Prostate gland (tissue), 2 donors: ENCODE results near the gene TYW3.

Source experiments
- POLR2AphosphoS5 ChIP-seq: sonication (generic); formaldehyde crosslinking; IDR thresholded peaks from one replicate; pipeline ENCODE4 v1.6.1; 2017; ENCODE audit warnings: antibody characterized with exemption
- TF ChIP-seq, protein P1 (sequence below), 4 experiments: fragments of 200-600 bp in 2 of 4; fragments of 450-650 bp in 2 of 4; sonication (generic) in 2 of 4; IDR thresholded peaks; 1 replicate in 3 of 4; 2 replicates in 1 of 4; pipeline ENCODE4 v1.5.1; 2016 to 2019; ENCODE audit warnings: antibody characterized with exemption in 4 of 4, mild to moderate bottlenecking in 2 of 4, moderate library complexity in 2 of 4

DNA sequence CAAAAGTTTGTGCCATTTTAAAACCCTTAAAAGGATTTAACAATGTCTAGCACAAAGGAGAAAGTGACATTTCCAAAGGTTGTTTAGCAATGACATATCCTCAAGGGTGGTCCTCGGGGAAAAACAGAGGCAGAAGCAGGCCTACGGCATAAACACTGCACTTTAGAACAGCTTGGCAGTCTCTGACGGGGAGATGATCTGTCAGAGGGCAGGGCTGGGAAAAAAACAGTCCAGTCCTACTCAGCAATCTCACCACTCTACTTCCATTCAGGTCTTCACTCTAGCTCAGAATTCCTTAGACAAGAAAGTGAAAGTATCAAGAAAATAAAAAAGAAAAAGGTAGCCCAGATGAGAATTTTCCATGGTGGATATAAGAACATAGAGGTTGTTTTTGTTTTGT, 4.2 kb upstream of the TYW3 start:
- TF ChIP-seq, protein P1, sequence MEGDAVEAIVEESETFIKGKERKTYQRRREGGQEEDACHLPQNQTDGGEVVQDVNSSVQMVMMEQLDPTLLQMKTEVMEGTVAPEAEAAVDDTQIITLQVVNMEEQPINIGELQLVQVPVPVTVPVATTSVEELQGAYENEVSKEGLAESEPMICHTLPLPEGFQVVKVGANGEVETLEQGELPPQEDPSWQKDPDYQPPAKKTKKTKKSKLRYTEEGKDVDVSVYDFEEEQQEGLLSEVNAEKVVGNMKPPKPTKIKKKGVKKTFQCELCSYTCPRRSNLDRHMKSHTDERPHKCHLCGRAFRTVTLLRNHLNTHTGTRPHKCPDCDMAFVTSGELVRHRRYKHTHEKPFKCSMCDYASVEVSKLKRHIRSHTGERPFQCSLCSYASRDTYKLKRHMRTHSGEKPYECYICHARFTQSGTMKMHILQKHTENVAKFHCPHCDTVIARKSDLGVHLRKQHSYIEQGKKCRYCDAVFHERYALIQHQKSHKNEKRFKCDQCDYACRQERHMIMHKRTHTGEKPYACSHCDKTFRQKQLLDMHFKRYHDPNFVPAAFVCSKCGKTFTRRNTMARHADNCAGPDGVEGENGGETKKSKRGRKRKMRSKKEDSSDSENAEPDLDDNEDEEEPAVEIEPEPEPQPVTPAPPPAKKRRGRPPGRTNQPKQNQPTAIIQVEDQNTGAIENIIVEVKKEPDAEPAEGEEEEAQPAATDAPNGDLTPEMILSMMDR (IDR thresholded peaks at IDR 0.05) = no peak
- no peak for TF ChIP-seq POLR2AphosphoS5
